GM18526 (cell line): ENCODE results near the gene MEIOC.

Experiments
- POLR2A ChIP-seq: IDR thresholded peaks from 3 replicates; pipeline ENCODE4 v1.6.1; 2011; ENCODE audit not compliant: insufficient read length; ENCODE audit errors: extremely low read depth

MEIOC gene

GRCh38 chr17:44637066-44637465 is 19.2 kb upstream of the MEIOC start:
- TF ChIP-seq POLR2A, result no peak

GRCh38 chr17:44642834-44643233 is 13.4 kb upstream of the MEIOC start:
- no peak for TF ChIP-seq POLR2A

GRCh38 chr17:44645341-44645740 is 10.9 kb upstream of the MEIOC start:
- TF ChIP-seq POLR2A, result no peak

- no peak for TF ChIP-seq POLR2A
Measured at GRCh38 chr17:44646280-44646679, 10.0 kb upstream of the MEIOC start.

- TF ChIP-seq POLR2A, result no peak
Measured at GRCh38 chr17:44647736-44648135, 8.5 kb upstream of the MEIOC start.

- TF ChIP-seq POLR2A, result no peak
Measured at GRCh38 chr17:44648963-44649362, 7.3 kb upstream of the MEIOC start.

GRCh38 chr17:44651228-44651627 is 5.0 kb upstream of the MEIOC start:
- TF ChIP-seq POLR2A, result no peak

- no peak for TF ChIP-seq POLR2A
Measured at GRCh38 chr17:44652727-44653126, 3.5 kb upstream of the MEIOC start.

GRCh38 chr17:44653384-44653783 is 2.9 kb upstream of the MEIOC start:
- TF ChIP-seq POLR2A, result no peak

GRCh38 chr17:44653954-44654353 is 2.3 kb upstream of the MEIOC start:
- no peak for TF ChIP-seq POLR2A

GRCh38 chr17:44661835-44662234 is 5.6 kb downstream of the MEIOC start:
- no peak for TF ChIP-seq POLR2A

- no peak for TF ChIP-seq POLR2A
Measured at GRCh38 chr17:44663095-44663494, 6.8 kb downstream of the MEIOC start.

- no peak for TF ChIP-seq POLR2A
Measured at GRCh38 chr17:44664867-44665266, 8.6 kb downstream of the MEIOC start.

- TF ChIP-seq POLR2A, result no peak
Measured at GRCh38 chr17:44666006-44666405, 9.7 kb downstream of the MEIOC start.

GRCh38 chr17:44672479-44673093 is 16.3 kb downstream of the MEIOC start:
- no peak for TF ChIP-seq POLR2A

GRCh38 chr17:44673893-44674292 is 17.6 kb downstream of the MEIOC start:
- TF ChIP-seq POLR2A, result no peak

- TF ChIP-seq POLR2A, result no peak
Measured at GRCh38 chr17:44677136-44677535, 20.9 kb downstream of the MEIOC start.

GRCh38 chr17:44687756-44688155 is 31.5 kb downstream of the MEIOC start:
- no peak for TF ChIP-seq POLR2A

- no peak for TF ChIP-seq POLR2A
Measured at GRCh38 chr17:44688200-44688599, 31.9 kb downstream of the MEIOC start.
